BLaER1 treated with 17β-estradiol and CSF1 and Interleukin-3, amounts not matched to agents 10 nM and 100 nM (cell line): ENCODE measurements around the gene PTPRJ.

Experiments
- H3K27ac ChIP-seq, 11 experiments: shearing (Covaris generic); formaldehyde crosslinking; 2 replicates each; pipeline ENCODE4 v1.8.1; 2022
- H3K27me3 ChIP-seq, 11 experiments: shearing (Covaris generic); formaldehyde crosslinking; 2 replicates each; pipeline ENCODE4 v1.8.1; 2022
- H3K36me3 ChIP-seq, 11 experiments: shearing (Covaris generic); formaldehyde crosslinking; 2 replicates each; pipeline ENCODE4 v1.8.1; 2022
- H3K4me1 ChIP-seq, 10 experiments: shearing (Covaris generic); formaldehyde crosslinking; 2 replicates each; pipeline ENCODE4 v1.8.1; 2022
- H3K4me2 ChIP-seq, 11 experiments: shearing (Covaris generic); formaldehyde crosslinking; 2 replicates each; pipeline ENCODE4 v1.8.1; 2022
- H3K4me3 ChIP-seq, 10 experiments: shearing (Covaris generic); formaldehyde crosslinking; 2 replicates each; pipeline ENCODE4 v1.8.1; 2022
- H3K9ac ChIP-seq, 11 experiments: shearing (Covaris generic); formaldehyde crosslinking; 2 replicates each; pipeline ENCODE4 v1.8.1; 2022
- H3K9me3 ChIP-seq, 11 experiments: shearing (Covaris generic); formaldehyde crosslinking; replicated peaks in 1 of 11; 2 replicates each; pipeline ENCODE4 v1.8.1; 2022
- H4K20me1 ChIP-seq, 11 experiments: shearing (Covaris generic); formaldehyde crosslinking; 2 replicates each; pipeline ENCODE4 v1.8.1; 2022
- Cebpa-rat ChIP-seq, 11 experiments: shearing (Covaris generic); IDR thresholded peaks; 2 replicates each; pipeline ENCODE4 v1.8.1; 2022

PTPRJ gene

GRCh38 chr11:47961383-47961782 is 19.0 kb upstream of the PTPRJ start:
- no peak overlapping the region for H3K9ac ChIP-seq
- H3K4me2 ChIP-seq = no peak overlapping the region
- no peak overlapping the region for H3K27ac ChIP-seq
- H3K36me3 ChIP-seq = no peaks in the 10 kb centered on the region
- no peaks in the 10 kb centered on the region for H3K27me3 ChIP-seq
- H3K4me3 ChIP-seq = no peak overlapping the region
- no peaks in the 10 kb centered on the region for H3K9me3 ChIP-seq
- TF ChIP-seq Cebpa-rat (IDR thresholded peaks at IDR 0.05) = no peak
- H4K20me1 ChIP-seq = no peaks in the 10 kb centered on the region
- H3K4me1 ChIP-seq = no peaks in the 10 kb centered on the region

- no peak overlapping the region for H3K4me2 ChIP-seq
- H3K27ac ChIP-seq = no peak overlapping the region
- H3K27me3 ChIP-seq = no peaks in the 10 kb centered on the region
- TF ChIP-seq Cebpa-rat (IDR thresholded peaks at IDR 0.05) = no peak
- H3K9ac ChIP-seq = no peak overlapping the region
- no peaks in the 10 kb centered on the region for H3K9me3 ChIP-seq
- no peak overlapping the region for H3K4me3 ChIP-seq
- H3K4me1 ChIP-seq = peaks cover 0 to 11% (median 0%) of the 10 kb centered on the region in 10 experiments; a peak in 2 of 20 replicates
- H4K20me1 ChIP-seq = no peaks in the 10 kb centered on the region
- H3K36me3 ChIP-seq = no peaks in the 10 kb centered on the region
These were observed 15.8 kb upstream of the PTPRJ start for GRCh38 chr11:47964546-47964945.

GRCh38 chr11:47967577-47968525 is 12.5 kb upstream of the PTPRJ start:
- no peak for TF ChIP-seq Cebpa-rat (IDR thresholded peaks at IDR 0.05)
- Histone ChIP-seq H3K4me3 (no peak overlapping the region), H4K20me1 (no peaks in the 10 kb centered on the region), H3K4me1 (peaks cover 3 to 16% (median 9%) of the 10 kb centered on the region in 10 experiments; a peak in 11 of 20 replicates), H3K9ac (no peak overlapping the region), H3K27me3 (peaks cover 0 to 7% (median 0%) of the 10 kb centered on the region in 11 experiments; a peak in 2 of 22 replicates), H3K9me3 (no peaks in the 10 kb centered on the region), H3K36me3 (no peaks in the 10 kb centered on the region), H3K27ac (no peak overlapping the region), H3K4me2 (no peak overlapping the region)

- no peak for TF ChIP-seq Cebpa-rat (IDR thresholded peaks at IDR 0.05)
- Histone ChIP-seq H3K4me2 (no peak overlapping the region), H3K9ac (no peak overlapping the region), H3K36me3 (no peaks in the 10 kb centered on the region), H4K20me1 (peaks cover 0 to 10% (median 0%) of the 10 kb centered on the region in 11 experiments; a peak in 2 of 22 replicates), H3K9me3 (no peaks in the 10 kb centered on the region), H3K4me1 (peaks cover 18 to 31% (median 22%) of the 10 kb centered on the region in 10 experiments), H3K27me3 (peaks cover 0 to 7% (median 0%) of the 10 kb centered on the region in 11 experiments; a peak in 2 of 22 replicates), H3K4me3 (no peak overlapping the region), H3K27ac (no peak overlapping the region)
These were observed 11.0 kb upstream of the PTPRJ start for GRCh38 chr11:47969401-47969800.

GRCh38 chr11:47971501-47971900 is 8.9 kb upstream of the PTPRJ start:
- TF ChIP-seq Cebpa-rat (IDR thresholded peaks at IDR 0.05) = no peak
- Histone ChIP-seq H3K4me3 (no peak overlapping the region), H3K4me2 (peak overlapping the region in 4 of 11 experiments; percentile 1 to 30 (median 10); a peak in 3 of 22 replicates), H3K36me3 (no peaks in the 10 kb centered on the region), H3K27ac (no peak overlapping the region), H3K27me3 (peaks cover 0 to 7% (median 0%) of the 10 kb centered on the region in 11 experiments; a peak in 2 of 22 replicates), H3K4me1 (peaks cover 28 to 43% (median 35%) of the 10 kb centered on the region in 10 experiments), H3K9ac (no peak overlapping the region), H4K20me1 (peaks cover 0 to 10% (median 0%) of the 10 kb centered on the region in 11 experiments; a peak in 2 of 22 replicates), H3K9me3 (no peaks in the 10 kb centered on the region)

- no peak overlapping the region for H3K9ac ChIP-seq
- H3K9me3 ChIP-seq = no peaks in the 10 kb centered on the region
- TF ChIP-seq Cebpa-rat (IDR thresholded peaks at IDR 0.05) = no peak
- H4K20me1 ChIP-seq = peaks cover 0 to 10% (median 0%) of the 10 kb centered on the region in 11 experiments; a peak in 2 of 22 replicates
- H3K4me3 ChIP-seq = no peak overlapping the region
- H3K27ac ChIP-seq = no peak overlapping the region
- peaks cover 27 to 43% (median 33%) of the 10 kb centered on the region in 10 experiments for H3K4me1 ChIP-seq
- H3K36me3 ChIP-seq = no peaks in the 10 kb centered on the region
- peak overlapping the region in 10 of 11 experiments; percentile 67 to 94 (median 78); a peak in 17 of 22 replicates for H3K4me2 ChIP-seq
- H3K27me3 ChIP-seq = peaks cover 0 to 7% (median 0%) of the 10 kb centered on the region in 11 experiments; a peak in 2 of 22 replicates
These were observed 7.2 kb upstream of the PTPRJ start for GRCh38 chr11:47973173-47973572.

GRCh38 chr11:47976931-47977330 is 3.4 kb upstream of the PTPRJ start:
- Histone ChIP-seq H3K9me3 (no peaks in the 10 kb centered on the region), H3K4me2 (no peak overlapping the region), H3K4me3 (no peak overlapping the region), H3K36me3 (peaks cover 0 to 3% (median 0%) of the 10 kb centered on the region in 11 experiments; a peak in 8 of 22 replicates), H3K27me3 (peaks cover 0 to 18% (median 3%) of the 10 kb centered on the region in 11 experiments; a peak in 10 of 22 replicates), H3K4me1 (peaks cover 33 to 45% (median 38%) of the 10 kb centered on the region in 10 experiments), H4K20me1 (peaks cover 0 to 10% (median 0%) of the 10 kb centered on the region in 11 experiments; a peak in 6 of 22 replicates), H3K9ac (no peak overlapping the region), H3K27ac (no peak overlapping the region)
- TF ChIP-seq Cebpa-rat (IDR thresholded peaks at IDR 0.05) = no peak

- Histone ChIP-seq H3K27me3 (peaks cover 0 to 23% (median 3%) of the 10 kb centered on the region in 11 experiments; a peak in 9 of 22 replicates), H3K4me3 (no peak overlapping the region), H4K20me1 (peaks cover 0 to 10% (median 0%) of the 10 kb centered on the region in 11 experiments; a peak in 6 of 22 replicates), H3K9ac (no peak overlapping the region), H3K4me1 (peaks cover 33 to 48% (median 43%) of the 10 kb centered on the region in 10 experiments), H3K36me3 (peaks cover 0 to 8% (median 0%) of the 10 kb centered on the region in 11 experiments; a peak in 8 of 22 replicates), H3K27ac (no peak overlapping the region), H3K9me3 (no peaks in the 10 kb centered on the region), H3K4me2 (no peak overlapping the region)
- no peak for TF ChIP-seq Cebpa-rat (IDR thresholded peaks at IDR 0.05)
These were observed 2.7 kb upstream of the PTPRJ start for GRCh38 chr11:47977623-47978022.
